Brain microvascular endothelial cell (primary cell): Measurements from ENCODE around the gene SLC8A2.
A peak's percentile ranks its signal among the peaks of the same experiment; 100 is the strongest.

Source experiments
- DNase-seq: peaks from one replicate; pipeline ENCODE4 v3.0.0-alpha.2; 2020
- H3K27ac ChIP-seq: fragments of 250-450 bp; sonication (Bioruptor Pico); 2 replicates; pipeline ENCODE4 v1.5.1; 2020; ENCODE audit warnings: mild to moderate bottlenecking, moderate library complexity
- H3K27me3 ChIP-seq: fragments of 250-450 bp; sonication (Bioruptor Pico); replicated peaks from 2 replicates; pipeline ENCODE4 v1.5.1; 2020; ENCODE audit warnings: mild to moderate bottlenecking
- H3K36me3 ChIP-seq: fragments of 250-450 bp; sonication (Bioruptor Pico); replicated peaks from 2 replicates; pipeline ENCODE4 v1.5.1; 2020; ENCODE audit warnings: mild to moderate bottlenecking
- H3K4me3 ChIP-seq: 2 replicates; pipeline ENCODE4 v1.5.1; 2011; ENCODE audit warnings: low read depth, mild to moderate bottlenecking, control low read depth, low read length, moderate library complexity
- CTCF ChIP-seq: IDR thresholded peaks from 2 replicates; pipeline ENCODE4 v1.5.1; 2011; ENCODE audit warnings: low read depth, mild to moderate bottlenecking, moderate library complexity, low read length, control low read depth, inconsistent platforms; ENCODE audit errors: missing control alignments
- in situ Hi-C: cut with HindIII; loops from 2 replicates; pipeline ENCODE4 v1.10.0; 2017; ENCODE audit warnings: low sequenced_read_pairs, low pct_ligation_motif_present

The SLC8A2 gene

DNA sequence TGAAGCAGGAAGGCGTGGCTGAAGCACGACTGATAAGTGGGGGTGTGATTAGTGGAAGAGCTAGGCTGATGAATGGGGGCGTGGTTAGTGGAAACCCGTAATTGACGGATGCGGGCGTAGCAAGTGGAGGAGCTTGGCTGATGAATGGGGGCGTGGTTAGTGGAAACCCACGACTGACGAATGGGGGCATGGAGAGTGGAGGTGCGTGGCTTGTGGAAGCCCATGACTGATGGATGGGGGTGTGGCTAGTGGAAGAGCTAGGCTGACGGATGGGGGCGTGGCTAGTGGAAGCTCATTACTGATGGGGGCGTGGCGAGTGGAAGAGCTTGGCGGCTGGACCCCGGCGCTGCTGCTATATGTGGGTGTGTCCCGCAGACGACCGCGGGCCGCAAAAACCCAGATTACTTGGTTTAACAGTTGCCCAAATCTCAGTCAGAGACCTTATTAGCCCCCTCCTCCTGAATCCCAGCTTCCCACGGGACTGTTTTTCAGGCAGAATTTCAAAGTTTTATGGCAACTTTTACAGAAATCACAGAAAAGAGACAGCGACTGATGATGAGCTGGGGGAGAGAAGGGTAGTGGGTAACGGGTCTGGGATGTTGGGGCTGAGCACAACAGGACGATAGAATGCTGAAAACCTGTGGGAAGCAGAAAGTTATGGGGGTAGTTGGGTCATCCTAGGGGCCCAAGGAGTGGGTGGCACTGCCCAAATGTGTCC lies 43.4 kb downstream of the SLC8A2 start:
- peak; percentile 96 for DNase-seq
- H3K36me3 ChIP-seq, result no peaks in the 10 kb centered on the region
- no peak overlapping the region for H3K27ac ChIP-seq
- peaks cover 15% of the 10 kb centered on the region for H3K27me3 ChIP-seq
- TF ChIP-seq CTCF, result no peak
- peak overlapping the region; percentile 20 for H3K4me3 ChIP-seq
- in situ Hi-C loops, result no loop called here

DNA sequence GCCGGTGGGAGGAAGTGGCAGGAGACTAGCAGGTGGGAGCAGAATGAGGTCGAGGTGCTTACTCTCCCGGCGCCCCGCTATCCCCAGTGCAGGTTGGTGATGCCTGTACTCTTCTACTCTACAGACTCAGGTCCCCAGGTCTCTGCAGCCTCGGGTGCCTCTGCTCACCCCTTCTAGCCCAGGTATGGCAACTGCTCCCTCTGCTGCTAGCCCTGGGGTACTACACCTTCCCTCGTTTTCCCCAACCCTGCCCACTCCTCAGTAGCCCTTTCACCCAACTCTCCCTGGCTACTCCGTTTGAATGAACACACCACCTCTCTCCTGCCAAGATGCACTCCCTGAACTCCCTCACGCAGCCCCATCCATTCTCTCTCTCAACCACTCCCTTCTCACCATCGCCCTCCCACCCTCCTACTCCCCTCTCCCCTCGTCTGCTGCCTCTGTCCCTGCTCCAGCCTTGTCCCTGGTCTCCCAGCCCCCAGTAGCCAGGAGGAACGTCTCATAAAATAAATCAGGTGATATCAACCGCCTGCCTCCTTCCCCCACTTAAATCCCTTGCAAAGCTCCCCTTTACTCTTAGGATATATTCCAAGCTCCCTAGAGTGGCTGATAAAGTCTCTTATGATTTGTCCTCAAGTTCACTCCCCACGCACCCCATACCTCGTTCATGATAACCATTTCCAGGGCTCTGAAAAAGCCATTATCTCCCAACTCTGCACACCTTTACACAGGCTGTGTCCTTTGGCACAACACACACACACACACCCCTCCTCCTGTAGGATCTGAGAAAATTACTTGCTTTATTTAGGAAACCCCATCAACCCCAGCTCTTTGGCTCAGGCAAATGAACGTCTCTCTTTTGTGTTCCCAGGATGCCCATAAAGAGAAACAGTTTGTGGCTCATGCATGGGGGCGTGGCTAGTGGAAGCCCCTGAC lies 44.2 kb downstream of the SLC8A2 start:
- DNase-seq, result peak; percentile 40
- Histone ChIP-seq H3K4me3 (peak overlapping the region; percentile 17), H3K27ac (no peak overlapping the region), H3K27me3 (peaks cover 22% of the 10 kb centered on the region), H3K36me3 (no peaks in the 10 kb centered on the region)
- in situ Hi-C loops, result no loop called here
- TF ChIP-seq CTCF, result peak; percentile 95

DNA sequence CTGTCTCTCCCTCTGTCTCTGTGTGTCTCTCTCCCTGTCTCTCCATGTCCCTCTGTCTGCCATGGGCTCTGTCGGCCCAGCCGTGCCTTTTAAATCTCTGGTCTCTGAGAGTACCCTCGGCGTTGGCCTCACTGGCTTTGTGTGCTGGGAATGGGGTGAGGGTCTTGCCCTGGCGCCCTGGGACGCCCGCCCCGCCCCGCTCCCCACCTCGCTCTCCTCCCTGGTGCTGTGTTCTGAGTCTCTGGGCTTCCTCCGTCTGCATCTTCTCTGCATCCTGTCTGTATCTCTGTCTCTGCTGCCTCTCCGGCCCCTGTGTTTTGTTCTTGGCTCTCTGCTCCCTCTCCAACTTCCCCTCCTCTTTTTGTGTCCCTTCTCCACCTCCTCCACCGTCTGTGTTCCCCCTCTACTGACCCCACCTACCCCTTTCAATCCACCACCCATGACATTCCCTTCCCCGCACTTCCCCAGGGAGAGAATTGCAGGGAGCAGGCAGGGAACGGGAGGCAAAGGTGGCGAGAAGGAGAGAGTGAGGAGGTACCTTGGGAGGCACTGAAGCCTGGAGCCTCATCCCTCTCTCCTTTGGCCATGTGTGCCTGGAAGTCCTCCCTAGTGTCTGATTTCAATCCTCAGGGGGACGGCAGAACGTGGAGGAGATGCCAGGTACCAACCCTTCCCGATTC lies 48.4 kb downstream of the SLC8A2 start:
- DNase-seq, result no peak
- H3K27ac ChIP-seq, result no peak overlapping the region
- no peaks in the 10 kb centered on the region for H3K36me3 ChIP-seq
- peaks cover 57% of the 10 kb centered on the region for H3K27me3 ChIP-seq
- no peak for TF ChIP-seq CTCF
- no peak overlapping the region for H3K4me3 ChIP-seq
- in situ Hi-C loops, result no loop called here

GRCh38 chr19:47422417-47423163 lies 49.1 kb downstream of the SLC8A2 start:
- Histone ChIP-seq H3K27me3 (peaks cover 64% of the 10 kb centered on the region), H3K27ac (no peak overlapping the region), H3K36me3 (no peaks in the 10 kb centered on the region), H3K4me3 (no peak overlapping the region)
- no peak for DNase-seq
- in situ Hi-C loops, result no loop called here
- TF ChIP-seq CTCF, result no peak

GRCh38 chr19:47421844-47422395 lies 49.8 kb downstream of the SLC8A2 start:
- no peak for TF ChIP-seq CTCF
- no peaks in the 10 kb centered on the region for H3K36me3 ChIP-seq
- no peak overlapping the region for H3K4me3 ChIP-seq
- H3K27me3 ChIP-seq, result peaks cover 70% of the 10 kb centered on the region
- no peak for DNase-seq
- in situ Hi-C loops, result no loop called here
- H3K27ac ChIP-seq, result no peak overlapping the region
